Skeletal muscle tissue (tissue), 4 donors: ENCODE measurements around the gene GRID1. TPM values are rescaled to one million over a fixed set of nuclear protein-coding genes. Genes with fewer than 3 reads are reported as not detected.

ENCODE experiments used
- H3K27ac ChIP-seq: one replicate; pipeline ENCODE4 v1.7.0; 2013; ENCODE audit warnings: mild to moderate bottlenecking, low read depth, low read length, inconsistent platforms
- H3K27me3 ChIP-seq, 3 donors: one replicate each; pipeline ENCODE4 v1.7.0; 2013; ENCODE audit warnings: low read length in 3 of 3; ENCODE audit not compliant: control insufficient read depth in 3 of 3, insufficient read depth in 3 of 3
- H3K36me3 ChIP-seq, 3 donors: one replicate each; pipeline ENCODE4 v1.7.0; 2013; ENCODE audit warnings: low read length in 3 of 3; ENCODE audit not compliant: control insufficient read depth in 3 of 3, insufficient read depth in 3 of 3
- H3K4me1 ChIP-seq, 3 donors: one replicate each; pipeline ENCODE4 v1.7.0; 2013; ENCODE audit warnings: low read length in 3 of 3, mild to moderate bottlenecking in 3 of 3; ENCODE audit not compliant: control insufficient read depth in 3 of 3, insufficient read depth in 3 of 3
- H3K4me3 ChIP-seq, 3 donors: one replicate each; pipeline ENCODE4 v1.7.0; 2013; ENCODE audit warnings: low read length in 3 of 3
- H3K9ac ChIP-seq, 3 donors: one replicate each; pipeline ENCODE4 v1.7.0; 2013; ENCODE audit warnings: low read length in 3 of 3, mild to moderate bottlenecking in 3 of 3, moderate library complexity in 2 of 3, low read depth in 1 of 3
- H3K9me3 ChIP-seq, 3 donors: one replicate each; pipeline ENCODE4 v1.7.0; 2013; ENCODE audit warnings: low read length in 3 of 3; ENCODE audit not compliant: control insufficient read depth in 3 of 3
- total RNA-seq: library from RNA; depleted of rRNA; stranded (reverse); fragments of >200 nt; gene quantifications from one replicate; pipeline ENCODE4 v1.2.3, GENCODE V29; 2014
- donor health status: Osteomylitis.

GRID1 gene
- total RNA-seq, 1 donor from 2014 or later, result 2.1 TPM

GRCh38 chr10:86288695-86289576 lies 77.7 kb downstream of the GRID1 start:
- Histone ChIP-seq H3K9ac (no peak overlapping the region), H3K36me3 (no peaks in the 10 kb centered on the region), H3K4me1 (no peaks in the 10 kb centered on the region), H3K27me3 (peaks cover 0 to 14% (median 7%) of the 10 kb centered on the region in 3 donors), H3K9me3 (no peaks in the 10 kb centered on the region), H3K4me3 (no peak overlapping the region), H3K27ac (no peak overlapping the region)

- H3K9ac ChIP-seq, result no peak overlapping the region
- no peaks in the 10 kb centered on the region for H3K9me3 ChIP-seq
- H3K4me1 ChIP-seq, result no peaks in the 10 kb centered on the region
- H3K27ac ChIP-seq, result no peak overlapping the region
- H3K36me3 ChIP-seq, result no peaks in the 10 kb centered on the region
- H3K4me3 ChIP-seq, result no peak overlapping the region
- peaks cover 0 to 14% (median 7%) of the 10 kb centered on the region in 3 donors for H3K27me3 ChIP-seq
These were observed 78.5 kb downstream of the GRID1 start for GRCh38 chr10:86287966-86288579.

- H3K27me3 ChIP-seq, result peaks cover 4 to 14% (median 7%) of the 10 kb centered on the region in 3 donors
- no peaks in the 10 kb centered on the region for H3K9me3 ChIP-seq
- no peaks in the 10 kb centered on the region for H3K36me3 ChIP-seq
- H3K9ac ChIP-seq, result no peak overlapping the region
- no peak overlapping the region for H3K4me3 ChIP-seq
- no peaks in the 10 kb centered on the region for H3K4me1 ChIP-seq
- no peak overlapping the region for H3K27ac ChIP-seq
These were observed 79.3 kb downstream of the GRID1 start for GRCh38 chr10:86287110-86287793.

GRCh38 chr10:86286236-86287109 lies 80.1 kb downstream of the GRID1 start:
- no peak overlapping the region for H3K4me3 ChIP-seq
- H3K9me3 ChIP-seq, result no peaks in the 10 kb centered on the region
- H3K27ac ChIP-seq, result no peak overlapping the region
- no peak overlapping the region for H3K9ac ChIP-seq
- no peaks in the 10 kb centered on the region for H3K36me3 ChIP-seq
- H3K4me1 ChIP-seq, result no peaks in the 10 kb centered on the region
- peaks cover 4 to 14% (median 7%) of the 10 kb centered on the region in 3 donors for H3K27me3 ChIP-seq

GRCh38 chr10:86285136-86285790 lies 81.3 kb downstream of the GRID1 start:
- Histone ChIP-seq H3K9ac (no peak overlapping the region), H3K4me3 (no peak overlapping the region), H3K36me3 (no peaks in the 10 kb centered on the region), H3K4me1 (no peaks in the 10 kb centered on the region), H3K27ac (no peak overlapping the region), H3K9me3 (no peaks in the 10 kb centered on the region), H3K27me3 (peaks cover 4 to 14% (median 7%) of the 10 kb centered on the region in 3 donors)

GRCh38 chr10:86284355-86285105 lies 82.1 kb downstream of the GRID1 start:
- H3K27me3 ChIP-seq, result peaks cover 4 to 14% (median 7%) of the 10 kb centered on the region in 3 donors
- no peak overlapping the region for H3K4me3 ChIP-seq
- no peak overlapping the region for H3K27ac ChIP-seq
- H3K9ac ChIP-seq, result no peak overlapping the region
- H3K9me3 ChIP-seq, result no peaks in the 10 kb centered on the region
- H3K4me1 ChIP-seq, result no peaks in the 10 kb centered on the region
- H3K36me3 ChIP-seq, result no peaks in the 10 kb centered on the region

GRCh38 chr10:86283466-86284287 lies 82.9 kb downstream of the GRID1 start:
- Histone ChIP-seq H3K9me3 (no peaks in the 10 kb centered on the region), H3K36me3 (no peaks in the 10 kb centered on the region), H3K4me1 (no peaks in the 10 kb centered on the region), H3K4me3 (no peak overlapping the region), H3K9ac (no peak overlapping the region), H3K27ac (no peak overlapping the region), H3K27me3 (peaks cover 4 to 14% (median 7%) of the 10 kb centered on the region in 3 donors)

- Histone ChIP-seq H3K36me3 (no peaks in the 10 kb centered on the region), H3K27ac (no peak overlapping the region), H3K9me3 (no peaks in the 10 kb centered on the region), H3K9ac (no peak overlapping the region), H3K27me3 (peaks cover 4 to 14% (median 7%) of the 10 kb centered on the region in 3 donors), H3K4me1 (no peaks in the 10 kb centered on the region), H3K4me3 (no peak overlapping the region)
These were observed 83.7 kb downstream of the GRID1 start for GRCh38 chr10:86282664-86283465.
